H9 (cell line): ENCODE data around the gene ANKRD11. TPM values are rescaled to one million over a fixed set of nuclear protein-coding genes. Genes with fewer than 3 reads are reported as not detected.

Experiments
- DNase-seq: peaks from one replicate; pipeline ENCODE4 v3.0.0-alpha.2; 2017
- H2AFZ ChIP-seq: one replicate; pipeline ENCODE4 v1.6.1; 2013; ENCODE audit warnings: mild to moderate bottlenecking, low read length, control low read depth, moderate library complexity
- H2AK5ac ChIP-seq: 2 replicates; pipeline ENCODE4 v1.6.1; 2013; ENCODE audit warnings: low read length, control low read depth, mixed read lengths; ENCODE audit not compliant: insufficient read length
- H2BK120ac ChIP-seq: one replicate; pipeline ENCODE4 v1.6.1; 2013; ENCODE audit warnings: low read depth, mild to moderate bottlenecking, low read length, control low read depth, inconsistent platforms; ENCODE audit not compliant: poor library complexity, severe bottlenecking
- H2BK12ac ChIP-seq: 2 replicates; pipeline ENCODE4 v1.6.1; 2013; ENCODE audit warnings: low read length, control low read depth, mixed read lengths, low read depth; ENCODE audit not compliant: insufficient read length
- H2BK15ac ChIP-seq: 2 replicates; pipeline ENCODE4 v1.6.1; 2013; ENCODE audit warnings: low read depth, low read length, control low read depth
- H2BK20ac ChIP-seq: one replicate; pipeline ENCODE4 v1.6.1; 2013; ENCODE audit warnings: low read depth, mild to moderate bottlenecking, low read length, control low read depth, inconsistent platforms; ENCODE audit not compliant: poor library complexity, severe bottlenecking
- H2BK5ac ChIP-seq: 2 replicates; pipeline ENCODE4 v1.6.1; 2013; ENCODE audit warnings: low read length, control low read depth, mixed read lengths; ENCODE audit not compliant: insufficient read length
- H3K14ac ChIP-seq: 2 replicates; pipeline ENCODE4 v1.6.1; 2013; ENCODE audit warnings: low read length, control low read depth; ENCODE audit not compliant: insufficient read depth
- H3K18ac ChIP-seq: 2 replicates; pipeline ENCODE4 v1.6.1; 2013; ENCODE audit warnings: low read depth, mild to moderate bottlenecking, mixed read lengths, low read length, control low read depth; ENCODE audit not compliant: insufficient read length
- H3K23ac ChIP-seq: 2 replicates; pipeline ENCODE4 v1.6.1; 2013; ENCODE audit warnings: low read length, control low read depth, mixed read lengths, low read depth; ENCODE audit not compliant: insufficient read length
- H3K23me2 ChIP-seq: 2 replicates; pipeline ENCODE4 v1.6.1; 2013; ENCODE audit warnings: low read depth, mild to moderate bottlenecking, mixed read lengths, low read length, control low read depth; ENCODE audit not compliant: insufficient read length, poor library complexity, severe bottlenecking
- H3K27ac ChIP-seq: 2 replicates; pipeline ENCODE4 v1.5.1; 2013; ENCODE audit warnings: low read length, control low read depth, mixed read lengths, low read depth; ENCODE audit not compliant: insufficient read length
- H3K27me3 ChIP-seq: 2 replicates; pipeline ENCODE4 v1.6.1; 2013; ENCODE audit warnings: low read length, control low read depth, inconsistent platforms; ENCODE audit not compliant: insufficient read depth
- H3K4ac ChIP-seq: 2 replicates; pipeline ENCODE4 v1.6.1; 2013; ENCODE audit warnings: low read depth, mild to moderate bottlenecking, control low read depth, inconsistent platforms, low read length, moderate library complexity
- H3K4me1 ChIP-seq: 2 replicates; pipeline ENCODE4 v1.6.1; 2013; ENCODE audit warnings: low read length, control low read depth, inconsistent platforms; ENCODE audit not compliant: insufficient read depth
- H3K4me2 ChIP-seq: 2 replicates; pipeline ENCODE4 v1.6.1; 2013; ENCODE audit warnings: low read length, control low read depth, mixed read lengths; ENCODE audit not compliant: insufficient read length, insufficient read depth
- H3K56ac ChIP-seq: 2 replicates; pipeline ENCODE4 v1.6.1; 2013; ENCODE audit warnings: low read depth, mild to moderate bottlenecking, mixed read lengths, low read length, control low read depth; ENCODE audit not compliant: insufficient read length
- H3K79me1 ChIP-seq: 2 replicates; pipeline ENCODE4 v1.6.1; 2013; ENCODE audit warnings: low read depth, mild to moderate bottlenecking, moderate library complexity, low read length, control low read depth, inconsistent platforms; ENCODE audit not compliant: insufficient read depth, poor library complexity, severe bottlenecking
- H3K79me2 ChIP-seq: 2 replicates; pipeline ENCODE4 v1.6.1; 2013; ENCODE audit warnings: low read length, control low read depth, inconsistent platforms; ENCODE audit not compliant: insufficient read depth
- H3K9ac ChIP-seq: 2 replicates; pipeline ENCODE4 v1.6.1; 2013; ENCODE audit warnings: low read length, control low read depth, mixed read lengths; ENCODE audit not compliant: insufficient read length; ENCODE audit errors: extremely low read depth
- H3K9me3 ChIP-seq: one replicate; pipeline ENCODE4 v1.6.1; 2013; ENCODE audit warnings: low read depth, low read length, inconsistent platforms; ENCODE audit not compliant: control insufficient read depth
- H3T11ph ChIP-seq: one replicate; pipeline ENCODE4 v1.6.1; 2013; ENCODE audit warnings: mild to moderate bottlenecking, low read length, control low read depth, inconsistent platforms
- H4K20me1 ChIP-seq: one replicate; pipeline ENCODE4 v1.6.1; 2013; ENCODE audit not compliant: control insufficient read depth, insufficient read length, insufficient read depth
- H4K5ac ChIP-seq: 2 replicates; pipeline ENCODE4 v1.6.1; 2013; ENCODE audit warnings: low read depth, mild to moderate bottlenecking, mixed read lengths, low read length, control low read depth; ENCODE audit not compliant: insufficient read length
- H4K8ac ChIP-seq: replicated peaks from 2 replicates; pipeline ENCODE4 v1.6.1; 2013; ENCODE audit warnings: low read length, control low read depth, mixed read lengths, low read depth; ENCODE audit not compliant: insufficient read length
- H4K91ac ChIP-seq: 2 replicates; pipeline ENCODE4 v1.6.1; 2013; ENCODE audit warnings: low read depth, mild to moderate bottlenecking, moderate library complexity, mixed read lengths, low read length, control low read depth; ENCODE audit not compliant: insufficient read length
- H3K27ac Mint-ChIP-seq, 3 experiments: 2 replicates in 2 of 3; 3 replicates in 1 of 3; pipeline ENCODE4 v1.8.0; 2020 to 2021; ENCODE audit warnings: mixed read lengths in 3 of 3, mild to moderate bottlenecking in 1 of 3, moderate library complexity in 1 of 3
- H3K27me3 Mint-ChIP-seq: 2 replicates; pipeline ENCODE4 v1.8.0; 2021; ENCODE audit warnings: low read depth, mild to moderate bottlenecking, moderate library complexity, mixed read lengths
- H3K36me3 Mint-ChIP-seq, 3 experiments: 2 replicates in 2 of 3; 3 replicates in 1 of 3; pipeline ENCODE4 v1.8.0; 2020 to 2021; ENCODE audit warnings: low read depth in 3 of 3, mixed read lengths in 3 of 3; ENCODE audit not compliant: insufficient read depth in 1 of 3
- H3K4me1 Mint-ChIP-seq, 2 experiments: 2 replicates each; pipeline ENCODE4 v1.8.0; 2020; ENCODE audit warnings: mixed read lengths in 2 of 2
- H3K4me3 Mint-ChIP-seq, 2 experiments: 2 replicates in 1 of 2; 3 replicates in 1 of 2; pipeline ENCODE4 v1.8.0; 2020 to 2021; ENCODE audit warnings: mild to moderate bottlenecking in 2 of 2, mixed read lengths in 2 of 2, moderate library complexity in 1 of 2
- H3K9me3 Mint-ChIP-seq, 2 experiments: 2 replicates in 1 of 2; 3 replicates in 1 of 2; pipeline ENCODE4 v1.8.0; 2020; ENCODE audit warnings: mild to moderate bottlenecking in 2 of 2, mixed read lengths in 2 of 2, moderate library complexity in 1 of 2
- CTCF ChIP-seq: fragments of 200-600 bp; sonication (generic); conservative IDR thresholded peaks from 3 replicates; pipeline ENCODE4 v1.8.0; 2021; ENCODE audit warnings: antibody characterized with exemption, mild to moderate bottlenecking
- whole genome bisulfite sequencing: extraction: QIAGEN DNeasy Blood & Tissue Kit; methylation state at CpG from one replicate; pipeline ENCODE4 v1.1.7; 2013; ENCODE audit warnings: missing lambda C conversion rate, low lambda C conversion rate, mixed read lengths; ENCODE audit not compliant: insufficient read length; ENCODE audit errors: extremely low coverage; 5-methylcytosine and 5-hydroxymethylcytosine counted together
- total RNA-seq: library from RNA; stranded (reverse); gene quantifications from 2 replicates; pipeline ENCODE4 v1.2.1, GENCODE V29; 2021

ANKRD11 gene
- total RNA-seq, 1 experiment from 2014 or later, result 181 TPM

GRCh38 chr16:89241187-89242007 lies 249.0 kb downstream of the ANKRD11 start:
- Histone ChIP-seq H4K20me1 (no peaks in the 10 kb centered on the region), H3K18ac (peak overlapping the region; percentile 81), H3K23ac (no peak overlapping the region), H3K56ac (no peak overlapping the region), H2BK20ac (no peak overlapping the region), H3K14ac (peak overlapping the region; percentile 74; the same call in 1 of the 2 replicates), H3K9ac (peak overlapping the region; percentile 91), H2BK15ac (no peak overlapping the region), H3T11ph (no peak overlapping the region), H3K9me3 (no peaks in the 10 kb centered on the region), H2BK5ac (no peak overlapping the region), H2AFZ (no peak overlapping the region), H3K79me1 (no peaks in the 10 kb centered on the region), H3K4me1 (no peaks in the 10 kb centered on the region), H4K5ac (no peak overlapping the region), H3K4ac (no peak overlapping the region), H4K8ac (no peak overlapping the region), H3K79me2 (no peaks in the 10 kb centered on the region), H2BK12ac (no peak overlapping the region), H3K23me2 (peaks cover 6% of the 10 kb centered on the region), H3K4me2 (peak overlapping the region; percentile 87), H3K27ac (no peak overlapping the region), H2AK5ac (no peak overlapping the region), H4K91ac (no peak overlapping the region), H2BK120ac (no peak overlapping the region), H3K27me3 (no peaks in the 10 kb centered on the region)
- peak; percentile 84 for DNase-seq
- H3K27ac Mint-ChIP-seq, result peak overlapping the region; percentile 88 to 99 (median 96); a peak in 6 of 7 replicates
- no peak for TF ChIP-seq CTCF
- H3K9me3 Mint-ChIP-seq, result peaks cover 4 to 5% of the 10 kb centered on the region in 2 experiments; a peak in 4 of 5 replicates
- H3K27me3 Mint-ChIP-seq, result peaks cover 2% of the 10 kb centered on the region
- peak overlapping the region; percentile 97 for H3K4me3 Mint-ChIP-seq
- WGBS, result no CpG with 5 or more reads among the region's 39 CpGs
- peaks cover 0 to 5% (median 4%) of the 10 kb centered on the region in 3 experiments; a peak in 6 of 7 replicates for H3K36me3 Mint-ChIP-seq
- H3K4me1 Mint-ChIP-seq, result peaks cover 3 to 6% of the 10 kb centered on the region in 2 experiments; a peak in 2 of 4 replicates
